ENCODE measurements around the gene SH3BGRL.

The SH3BGRL gene

DNA sequence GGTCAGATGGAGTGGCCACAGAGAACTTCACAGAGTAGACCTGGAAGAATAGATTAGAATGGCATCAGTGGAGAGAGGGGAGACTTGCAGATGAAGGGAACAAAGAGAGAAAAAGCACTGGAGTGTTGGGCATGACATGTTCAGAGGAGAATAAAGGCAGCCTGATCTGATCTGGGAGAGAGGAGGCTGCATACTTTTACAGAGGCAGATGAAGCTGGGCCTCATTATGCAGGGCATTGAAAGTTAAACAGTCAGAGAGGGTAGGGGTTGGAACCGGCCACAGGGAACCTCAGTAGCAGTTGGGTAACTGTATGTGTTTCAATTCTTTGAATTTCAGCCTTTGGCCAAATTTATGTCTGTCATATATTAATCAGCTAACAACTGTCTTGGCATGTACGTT lies 61.2 kb downstream of the SH3BGRL start:
- no peak for DNase-seq (ENCODE audit: extremely low spot score)
- TF ChIP-seq, protein P1, sequence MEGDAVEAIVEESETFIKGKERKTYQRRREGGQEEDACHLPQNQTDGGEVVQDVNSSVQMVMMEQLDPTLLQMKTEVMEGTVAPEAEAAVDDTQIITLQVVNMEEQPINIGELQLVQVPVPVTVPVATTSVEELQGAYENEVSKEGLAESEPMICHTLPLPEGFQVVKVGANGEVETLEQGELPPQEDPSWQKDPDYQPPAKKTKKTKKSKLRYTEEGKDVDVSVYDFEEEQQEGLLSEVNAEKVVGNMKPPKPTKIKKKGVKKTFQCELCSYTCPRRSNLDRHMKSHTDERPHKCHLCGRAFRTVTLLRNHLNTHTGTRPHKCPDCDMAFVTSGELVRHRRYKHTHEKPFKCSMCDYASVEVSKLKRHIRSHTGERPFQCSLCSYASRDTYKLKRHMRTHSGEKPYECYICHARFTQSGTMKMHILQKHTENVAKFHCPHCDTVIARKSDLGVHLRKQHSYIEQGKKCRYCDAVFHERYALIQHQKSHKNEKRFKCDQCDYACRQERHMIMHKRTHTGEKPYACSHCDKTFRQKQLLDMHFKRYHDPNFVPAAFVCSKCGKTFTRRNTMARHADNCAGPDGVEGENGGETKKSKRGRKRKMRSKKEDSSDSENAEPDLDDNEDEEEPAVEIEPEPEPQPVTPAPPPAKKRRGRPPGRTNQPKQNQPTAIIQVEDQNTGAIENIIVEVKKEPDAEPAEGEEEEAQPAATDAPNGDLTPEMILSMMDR (IDR thresholded peaks at IDR 0.05; ENCODE audit: control extremely low read depth, extremely low read depth, low read depth, missing control alignments), result no peak
- ChIA-PET CTCF (interaction anchor here (1.6 kb wide), 1 partner anchor 10 kb away, joined by 3 read pairs; no protein-coding TSS in a partner anchor), POLR2A (no interaction called here)

DNA sequence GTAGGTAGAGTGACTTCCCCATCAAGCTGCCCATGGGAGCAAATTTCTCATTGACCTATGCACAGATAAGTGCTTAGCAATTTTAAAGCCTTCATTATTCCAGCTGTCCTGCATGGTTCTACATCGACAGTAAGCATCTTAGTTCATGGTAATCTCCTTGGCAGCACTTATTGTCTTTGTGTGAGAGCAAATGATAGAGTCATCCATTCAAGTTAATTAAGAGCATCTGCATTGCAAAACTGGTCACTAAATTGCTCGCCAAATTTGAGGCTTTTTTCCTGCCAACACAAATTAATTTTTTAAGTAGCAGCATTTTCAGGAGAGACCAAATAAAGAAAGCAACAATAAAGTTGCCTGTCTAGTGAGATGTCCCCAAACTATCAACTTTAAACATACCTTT lies 76.7 kb downstream of the SH3BGRL start:
- DNase-seq (ENCODE audit: extremely low spot score), result no peak
- ChIA-PET POLR2A (no interaction called here), CTCF (no interaction called here)

DNA sequence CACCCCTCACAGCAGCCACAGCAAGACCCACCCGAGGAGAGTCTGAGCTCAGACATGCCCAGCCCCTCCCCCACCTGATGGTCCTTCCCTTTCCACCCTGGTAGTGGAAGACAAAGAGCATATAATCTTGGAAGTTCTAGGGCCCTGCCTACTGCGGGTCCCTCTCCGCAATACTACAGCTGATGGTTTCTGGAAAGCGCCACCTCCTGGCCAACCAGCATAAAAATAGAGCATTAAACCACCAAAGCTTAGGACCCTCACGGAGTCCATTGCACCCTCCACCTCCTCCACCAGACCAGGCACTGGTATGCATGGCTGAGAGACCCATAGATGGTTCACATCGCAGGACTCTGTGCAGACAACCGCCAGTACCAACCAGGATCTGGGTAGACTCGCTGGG lies 78.2 kb downstream of the SH3BGRL start:
- ChIA-PET POLR2A (no interaction called here), CTCF (interaction anchor here (1.4 kb wide), 1 partner anchor 51 kb away, joined by 3 read pairs; no protein-coding TSS in a partner anchor)
- TF ChIP-seq, protein P1 (IDR thresholded peaks at IDR 0.05; ENCODE audit: control extremely low read depth, extremely low read depth, low read depth, missing control alignments), result no peak
- no peak for DNase-seq (ENCODE audit: extremely low spot score)

More for the DNA sequence above, 76.7 kb downstream of the SH3BGRL start:
- TF ChIP-seq, protein P1 (IDR thresholded peaks at IDR 0.05; ENCODE audit: control extremely low read depth, extremely low read depth, low read depth, missing control alignments), result no peak

DNA sequence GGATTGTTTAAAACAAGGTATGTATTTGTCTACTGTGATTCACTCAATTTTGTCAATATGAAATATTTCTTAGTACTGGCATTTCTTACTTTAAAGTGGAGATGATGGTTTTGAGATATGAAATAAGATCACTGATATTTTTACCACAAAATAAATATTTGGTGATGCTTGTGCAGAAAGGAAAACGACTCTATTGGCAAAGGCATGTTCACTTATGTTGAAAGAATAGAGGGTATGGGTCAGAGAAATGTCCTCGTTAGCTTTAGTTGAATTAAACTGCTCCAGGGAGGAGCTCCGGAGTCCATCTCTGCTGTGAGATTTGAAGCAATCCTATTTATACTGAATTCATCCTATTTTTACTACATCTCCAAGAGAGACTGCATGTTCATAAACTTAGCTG lies 84.2 kb downstream of the SH3BGRL start:
- POLR2A ChIA-PET, result no interaction called here
- no peak for DNase-seq (ENCODE audit: extremely low spot score)
- TF ChIP-seq, protein P1 (IDR thresholded peaks at IDR 0.05; ENCODE audit: control extremely low read depth, extremely low read depth, low read depth, missing control alignments), result no peak
- CTCF ChIA-PET, result no interaction called here

DNA sequence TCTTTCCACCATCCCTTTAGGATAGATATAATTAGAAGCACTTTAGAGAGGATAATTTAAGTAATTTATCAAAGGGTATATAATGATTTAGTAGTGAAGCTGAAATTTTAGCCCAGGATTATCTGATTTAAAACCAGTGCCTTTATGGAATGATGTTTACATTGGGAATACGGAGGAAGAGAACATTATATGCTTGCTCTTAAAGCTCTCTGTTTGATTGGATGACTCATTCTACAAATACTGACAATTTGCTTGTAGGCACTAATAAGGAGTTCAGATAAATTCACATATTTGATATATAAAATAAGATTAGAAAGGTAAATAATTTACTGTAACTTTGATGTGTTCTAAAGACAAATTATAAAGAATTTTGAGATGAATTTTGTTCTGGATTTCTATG lies 84.7 kb downstream of the SH3BGRL start:
- POLR2A ChIA-PET, result no interaction called here
- no peak for DNase-seq (ENCODE audit: extremely low spot score)
- TF ChIP-seq, protein P1 (IDR thresholded peaks at IDR 0.05; ENCODE audit: control extremely low read depth, extremely low read depth, low read depth, missing control alignments), result no peak
- CTCF ChIA-PET, result no interaction called here

DNA sequence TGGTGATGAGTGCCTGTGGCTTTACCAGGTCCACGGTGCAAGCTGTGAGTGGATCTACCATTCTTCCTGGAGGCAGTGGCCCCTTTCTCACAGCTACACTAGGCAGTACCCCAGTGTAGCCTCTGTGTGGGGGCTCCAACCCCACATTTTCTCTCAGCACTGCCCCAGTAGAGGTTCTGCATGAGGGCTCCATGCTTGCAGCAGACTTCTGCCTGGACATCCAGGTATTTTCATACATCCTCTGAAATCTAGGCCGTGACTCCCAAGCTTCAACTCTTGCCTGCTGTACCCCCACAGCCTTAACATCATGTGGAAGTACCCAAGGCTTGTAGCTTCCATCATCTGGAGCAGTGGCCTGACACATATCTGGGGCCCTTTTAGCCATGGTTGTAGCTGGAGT lies 90.1 kb downstream of the SH3BGRL start:
- ChIA-PET CTCF (no interaction called here), POLR2A (no interaction called here)
- DNase-seq (ENCODE audit: extremely low spot score), result no peak
- TF ChIP-seq, protein P1 (IDR thresholded peaks at IDR 0.05; ENCODE audit: control extremely low read depth, extremely low read depth, low read depth, missing control alignments), result no peak

DNA sequence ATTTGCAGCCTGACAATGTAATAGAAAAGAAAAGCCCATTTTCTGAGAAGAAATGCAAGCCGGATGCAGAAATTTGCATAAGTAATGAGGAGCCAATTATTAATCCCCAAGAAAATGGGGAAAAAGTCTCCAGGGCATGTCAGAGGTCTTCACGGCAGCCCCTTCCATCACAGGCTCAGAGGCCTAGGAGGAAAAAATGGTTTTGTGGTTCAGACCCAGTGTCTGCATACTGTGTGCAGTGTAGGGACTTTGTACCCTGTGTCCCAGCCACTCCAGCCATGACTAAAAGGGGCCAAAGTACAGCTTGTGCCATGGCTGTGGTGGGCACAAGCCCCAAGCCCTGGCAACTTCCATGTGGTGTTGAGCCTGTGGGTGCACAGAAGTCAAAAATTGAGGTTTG lies 92.2 kb downstream of the SH3BGRL start:
- DNase-seq (ENCODE audit: extremely low spot score), result no peak
- POLR2A ChIA-PET, result no interaction called here
- CTCF ChIA-PET, result no interaction called here
- TF ChIP-seq, protein P1 (IDR thresholded peaks at IDR 0.05; ENCODE audit: control extremely low read depth, extremely low read depth, low read depth, missing control alignments), result no peak

Data from GM10248 (cell line).